Measurements from ENCODE around the gene ITGB1.
"Not testable (repeated sequence)": the region's sequence is repeated elsewhere in the genome, so short reads cannot be mapped to it uniquely, and the experiment has no call there.

Gene ITGB1

DNA sequence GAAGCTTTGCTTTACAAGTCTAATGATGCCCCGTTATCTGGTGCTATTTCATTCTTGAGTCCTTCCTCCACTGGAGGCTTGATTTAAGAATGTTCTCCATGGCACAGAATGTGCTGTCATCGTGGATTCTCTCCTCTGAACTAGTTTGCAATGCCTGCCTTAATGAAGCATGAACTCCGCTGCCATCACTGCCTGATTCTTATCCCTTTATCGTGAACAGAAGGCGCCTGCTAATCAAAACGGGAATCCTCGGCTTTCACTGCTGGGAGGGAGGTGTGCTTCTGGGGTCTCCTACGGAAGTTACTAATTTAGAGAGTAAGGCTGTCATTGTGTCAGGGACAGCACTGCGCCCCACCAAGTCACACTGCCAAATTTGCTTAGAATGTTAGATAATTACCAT is 56.2 kb downstream of the ITGB1 start:
- H3K4me3 Mint-ChIP-seq = no peak overlapping the region
- H3K4me1 Mint-ChIP-seq = no peaks in the 10 kb centered on the region
- H3K9me3 Mint-ChIP-seq = no peaks in the 10 kb centered on the region
- no peak overlapping the region for H3K27ac Mint-ChIP-seq
- no peak for ATAC-seq
- H3K27me3 Mint-ChIP-seq = no peaks in the 10 kb centered on the region
- DNase-seq = no peak

DNA sequence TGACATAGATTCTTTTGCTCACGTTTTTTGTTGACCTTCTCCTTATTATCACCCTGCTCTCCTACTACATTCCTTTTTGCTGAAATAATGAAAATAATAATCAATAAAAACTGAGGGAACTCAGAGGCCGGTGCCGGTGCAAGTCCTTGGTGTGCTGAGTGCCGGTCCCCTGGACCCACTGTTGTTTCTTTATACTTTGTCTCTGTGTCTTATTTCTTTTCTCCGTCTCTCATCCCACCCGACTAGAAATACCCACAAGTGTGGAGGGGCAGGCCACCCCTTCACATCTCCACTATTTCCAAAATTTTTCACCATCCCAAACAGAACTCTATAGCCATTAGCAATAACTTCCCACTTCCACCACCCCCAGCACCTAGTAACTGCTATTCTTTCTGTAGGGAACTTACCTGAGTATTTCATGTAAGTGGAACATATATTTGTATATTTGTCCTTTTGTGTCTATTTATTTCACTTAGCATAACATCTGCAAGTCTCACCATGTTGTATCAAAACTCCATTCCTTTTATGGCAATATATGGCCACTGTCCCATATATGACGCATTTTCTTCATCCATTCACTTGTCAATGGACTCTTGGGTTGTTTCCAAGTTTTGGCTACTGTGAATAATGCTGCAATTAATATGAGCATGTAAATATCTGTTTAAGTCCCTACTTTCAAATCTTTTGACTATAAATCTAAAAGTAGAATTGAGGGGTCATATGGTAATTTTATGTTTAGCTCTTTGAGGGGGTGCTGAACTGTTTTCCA is 62.6 kb downstream of the ITGB1 start:
- not testable (repeated sequence) for ATAC-seq, H3K4me3 Mint-ChIP-seq, H3K9me3 Mint-ChIP-seq, H3K27ac Mint-ChIP-seq, H3K4me1 Mint-ChIP-seq, H3K27me3 Mint-ChIP-seq, DNase-seq

DNA sequence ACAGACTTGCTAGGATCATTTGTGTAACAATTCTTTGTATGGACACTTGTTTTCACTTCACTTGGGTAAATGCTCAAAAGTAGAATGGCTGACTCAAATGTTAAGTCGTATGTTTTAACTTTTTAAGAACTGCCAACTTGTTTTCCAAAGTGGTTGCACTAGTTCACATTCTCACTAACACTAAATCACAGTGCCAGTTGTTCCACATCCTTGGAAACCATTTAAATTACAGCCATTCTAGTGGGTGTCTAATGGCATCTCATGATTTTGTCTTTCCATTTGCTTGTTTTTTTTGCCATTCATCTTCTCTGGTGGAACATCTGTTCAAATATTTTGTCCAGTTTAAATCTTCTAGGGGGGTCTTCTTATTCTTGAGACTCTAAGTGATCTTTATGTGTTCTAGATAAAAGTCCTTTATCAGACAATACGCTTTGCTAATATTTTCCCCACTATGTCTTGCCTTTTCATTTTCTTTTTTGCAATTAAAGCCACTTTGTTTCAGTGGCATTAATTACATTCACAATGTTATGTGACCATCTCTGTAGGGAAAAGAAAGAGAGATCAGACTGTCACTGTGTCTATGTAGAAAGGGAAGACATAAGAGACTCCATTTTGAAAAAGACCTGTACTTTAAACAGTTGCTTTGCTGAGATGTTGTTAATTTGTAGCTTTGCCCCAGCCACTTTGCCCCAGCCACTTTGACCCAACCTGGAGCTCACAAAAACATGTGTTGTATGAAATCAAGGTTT is 63.9 kb downstream of the ITGB1 start:
- DNase-seq (no peak), ATAC-seq (no peak)
- Mint-ChIP-seq H3K4me3 (no peak overlapping the region), H3K9me3 (no peaks in the 10 kb centered on the region), H3K27ac (no peak overlapping the region), H3K27me3 (no peaks in the 10 kb centered on the region), H3K4me1 (peaks cover 5% of the 10 kb centered on the region)

DNA sequence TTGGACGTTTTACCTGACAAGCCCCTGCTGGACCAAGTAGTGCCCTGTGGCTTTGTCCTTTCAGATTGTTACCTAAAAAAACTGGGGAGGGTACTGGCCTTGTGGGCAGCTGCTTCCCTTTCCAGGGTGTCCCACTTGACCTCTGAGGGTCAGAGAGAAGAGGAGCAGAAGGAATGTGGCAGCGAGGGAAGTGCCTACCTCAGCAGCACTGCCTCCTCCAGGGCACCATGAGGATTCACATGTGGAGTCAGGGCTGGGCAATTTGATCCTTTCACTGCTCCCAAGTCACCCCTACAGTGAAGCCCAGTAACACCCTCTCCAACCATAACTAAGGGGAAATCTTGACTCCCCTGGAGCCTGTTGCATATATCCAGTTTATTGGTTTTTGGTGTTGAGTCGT is 64.6 kb downstream of the ITGB1 start:
- Mint-ChIP-seq H3K4me3 (no peak overlapping the region), H3K9me3 (no peaks in the 10 kb centered on the region), H3K27ac (peak overlapping the region in 1 of 2 donors; percentile 61), H3K4me1 (peaks cover 5% of the 10 kb centered on the region), H3K27me3 (no peaks in the 10 kb centered on the region)
- no peak for ATAC-seq
- DNase-seq = no peak

DNA sequence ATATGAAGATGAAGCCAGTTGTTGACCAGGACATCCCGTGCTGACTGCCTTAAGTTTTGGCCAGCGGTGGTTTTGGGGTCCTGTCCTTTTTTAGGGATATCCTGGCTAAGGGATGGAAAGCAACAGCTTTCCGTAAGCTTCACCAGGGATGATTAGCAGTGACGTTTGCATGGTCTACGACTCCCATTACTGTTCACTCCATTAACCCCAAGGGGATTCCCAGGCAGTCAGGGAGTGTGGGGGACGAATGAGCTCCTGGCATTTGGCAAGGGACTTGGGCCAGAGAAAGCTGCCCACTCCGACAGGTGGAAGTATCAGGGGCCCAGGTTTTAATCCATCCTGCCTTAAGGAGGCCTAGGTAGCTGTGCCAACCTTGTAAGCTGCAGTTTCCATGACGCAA is 66.8 kb downstream of the ITGB1 start:
- Mint-ChIP-seq H3K27me3 (no peaks in the 10 kb centered on the region), H3K4me1 (peaks cover 5% of the 10 kb centered on the region), H3K27ac (no peak overlapping the region), H3K4me3 (no peak overlapping the region), H3K9me3 (no peaks in the 10 kb centered on the region)
- ATAC-seq (no peak), DNase-seq (no peak)

DNA sequence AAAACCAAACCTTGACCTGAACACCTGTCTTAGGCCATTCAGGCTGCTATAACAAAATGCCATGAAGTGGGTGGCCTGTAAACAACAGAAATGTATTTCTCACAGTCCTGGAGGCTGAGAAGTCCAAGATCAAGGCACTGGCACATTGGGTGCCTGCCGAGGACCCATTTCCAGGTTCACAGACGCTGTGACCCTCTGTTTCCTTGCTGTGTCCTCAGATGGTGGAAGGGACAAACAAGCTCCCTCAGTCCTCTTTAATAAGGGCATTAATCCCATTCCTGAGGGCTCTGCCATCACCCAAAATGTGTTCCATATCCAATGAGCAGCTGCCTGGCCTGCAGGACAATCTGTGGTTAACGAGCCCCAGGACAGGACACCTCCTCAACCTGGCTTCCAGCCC is 67.6 kb downstream of the ITGB1 start:
- peaks cover 5% of the 10 kb centered on the region for H3K4me1 Mint-ChIP-seq
- DNase-seq (no peak), ATAC-seq (no peak)
- H3K4me3 Mint-ChIP-seq = no peak overlapping the region
- H3K9me3 Mint-ChIP-seq = no peaks in the 10 kb centered on the region
- H3K27ac Mint-ChIP-seq = no peak overlapping the region
- H3K27me3 Mint-ChIP-seq = no peaks in the 10 kb centered on the region

DNA sequence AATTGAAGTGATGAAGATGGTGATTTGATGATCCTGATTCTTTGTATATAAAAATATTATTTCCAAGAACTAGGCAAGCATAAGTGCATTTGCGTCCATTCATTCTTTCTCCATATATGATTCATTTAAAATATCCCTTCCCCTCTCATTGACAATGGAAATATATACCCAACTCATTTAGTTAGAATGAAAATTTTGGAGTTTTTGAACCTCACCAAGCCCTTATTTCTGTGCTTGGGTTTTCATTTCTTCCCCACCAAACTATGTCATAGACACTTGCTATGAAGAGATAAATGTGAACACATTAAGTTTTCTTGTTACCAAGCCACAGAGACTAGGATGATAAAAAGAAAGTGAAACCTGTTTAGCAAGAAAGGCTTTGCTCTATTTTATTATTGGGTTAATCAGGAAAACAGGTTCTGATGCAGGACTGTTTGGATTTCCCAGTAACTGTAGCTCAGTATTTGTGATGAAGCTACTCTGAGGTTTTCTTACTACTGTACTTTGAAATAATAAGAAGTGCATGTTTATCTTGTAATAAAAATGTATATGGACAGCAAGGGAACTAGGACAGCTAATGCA is 68.3 kb downstream of the ITGB1 start:
- no peaks in the 10 kb centered on the region for H3K9me3 Mint-ChIP-seq
- no peak for ATAC-seq
- no peaks in the 10 kb centered on the region for H3K27me3 Mint-ChIP-seq
- H3K27ac Mint-ChIP-seq = peak overlapping the region; percentile 30 to 51
- DNase-seq = no peak
- peaks cover 5% of the 10 kb centered on the region for H3K4me1 Mint-ChIP-seq
- no peak overlapping the region for H3K4me3 Mint-ChIP-seq

DNA sequence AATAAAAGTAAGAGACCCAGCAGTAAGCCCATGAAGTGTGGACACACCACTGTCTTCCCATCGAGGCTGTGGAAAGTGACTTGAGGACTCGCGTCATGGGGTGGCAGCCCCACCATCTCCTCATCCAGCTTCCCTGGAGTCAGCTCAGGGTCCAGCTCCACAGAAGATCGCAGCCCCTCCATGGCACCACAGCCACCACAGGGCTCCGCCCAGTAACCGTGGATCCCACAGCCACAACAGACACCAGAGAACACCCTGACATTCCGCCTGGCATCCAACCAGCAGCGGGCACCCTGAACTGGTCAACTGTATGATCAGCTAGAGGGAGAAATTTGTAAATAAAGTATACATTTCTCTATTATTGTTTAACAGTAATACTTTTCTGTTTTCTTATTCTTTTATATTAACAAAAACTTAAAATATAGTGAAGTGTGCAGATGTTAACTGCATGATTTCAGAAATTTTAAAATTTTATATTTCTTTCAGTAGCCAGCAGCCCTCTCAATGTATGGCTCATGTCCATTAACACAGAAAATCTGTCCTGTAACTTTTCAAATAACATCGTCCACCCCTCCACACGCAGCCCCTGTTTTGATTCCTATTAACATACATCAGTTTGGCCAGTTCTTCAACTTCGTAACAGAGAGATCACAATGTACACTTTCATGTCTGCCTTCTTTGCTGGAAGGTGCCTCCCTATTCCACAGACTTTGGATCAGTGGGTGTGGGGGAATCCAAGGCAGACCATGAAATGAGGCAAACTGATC is 69.7 kb downstream of the ITGB1 start:
- Mint-ChIP-seq H3K27ac (no peak overlapping the region), H3K4me3 (no peak overlapping the region), H3K4me1 (peaks cover 5% of the 10 kb centered on the region), H3K27me3 (no peaks in the 10 kb centered on the region), H3K9me3 (no peaks in the 10 kb centered on the region)
- ATAC-seq (no peak), DNase-seq (no peak)

DNA sequence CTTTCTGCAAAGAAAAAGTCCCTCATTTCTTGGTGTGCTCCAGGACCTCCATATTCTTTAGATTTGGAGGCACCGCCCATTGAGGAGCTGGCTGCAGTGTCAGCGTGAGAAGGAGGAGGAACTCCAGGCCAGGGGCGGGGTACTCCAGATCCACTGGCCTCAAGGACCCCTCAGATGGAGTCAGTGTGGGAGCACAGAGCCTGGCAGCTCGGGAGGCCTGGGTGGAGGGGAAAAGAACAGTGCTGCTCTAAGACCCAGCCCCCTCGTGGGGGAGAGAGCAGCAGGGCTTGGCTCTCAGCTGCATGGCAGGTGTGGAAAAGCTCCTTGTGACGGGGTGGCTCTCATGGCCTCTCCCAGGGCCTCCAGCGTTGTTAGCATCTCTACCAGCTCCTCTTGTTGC is 70.5 kb downstream of the ITGB1 start:
- Mint-ChIP-seq H3K9me3 (no peaks in the 10 kb centered on the region), H3K4me1 (peaks cover 5% of the 10 kb centered on the region), H3K27me3 (no peaks in the 10 kb centered on the region), H3K4me3 (no peak overlapping the region), H3K27ac (no peak overlapping the region)
- DNase-seq = no peak
- ATAC-seq = peak; percentile 20

DNA sequence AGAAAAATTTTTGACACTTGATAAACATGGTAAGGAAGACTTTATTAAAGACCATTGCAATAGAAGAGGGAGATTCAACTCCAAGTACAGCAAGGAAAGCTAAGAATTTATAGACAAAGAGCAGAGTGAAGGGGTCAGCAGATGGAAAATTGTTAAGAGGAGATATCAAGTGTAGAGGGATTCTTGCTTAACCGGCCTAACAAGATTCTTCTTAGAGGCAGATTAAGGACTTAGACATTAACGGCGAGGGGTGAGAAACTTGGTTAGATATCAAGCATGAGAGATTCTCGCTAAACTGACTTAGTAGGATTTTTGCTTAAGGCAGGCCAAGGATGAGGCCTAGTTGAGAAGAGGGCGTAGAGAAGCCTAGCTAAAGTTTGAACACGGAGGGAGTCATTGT is 76.0 kb downstream of the ITGB1 start:
- Mint-ChIP-seq H3K27me3 (no peaks in the 10 kb centered on the region), H3K4me3 (no peak overlapping the region), H3K9me3 (no peaks in the 10 kb centered on the region), H3K4me1 (no peaks in the 10 kb centered on the region), H3K27ac (no peak overlapping the region)
- no peak for DNase-seq
- ATAC-seq = no peak

DNA sequence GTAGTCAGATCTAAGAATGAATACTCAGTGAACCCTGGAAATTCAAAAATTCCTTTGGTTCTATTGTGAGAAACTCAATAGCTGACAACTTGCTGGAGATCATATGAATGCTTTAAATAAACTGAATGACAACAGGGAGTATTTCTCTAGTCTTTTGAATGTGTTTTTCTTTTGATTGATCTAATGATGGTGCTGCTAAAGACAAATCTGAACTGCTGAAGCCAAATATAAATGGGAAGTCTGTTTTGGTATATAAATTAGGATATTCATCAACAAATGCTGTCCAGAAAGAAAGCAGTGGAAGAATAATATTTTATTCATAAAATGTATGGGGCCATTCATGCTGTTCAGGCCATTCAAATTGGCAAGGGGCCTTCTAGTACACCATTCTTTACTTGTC is 79.4 kb downstream of the ITGB1 start:
- Mint-ChIP-seq H3K4me3 (no peak overlapping the region), H3K4me1 (no peaks in the 10 kb centered on the region), H3K9me3 (peaks cover 0 to 5% of the 10 kb centered on the region in 2 donors), H3K27ac (no peak overlapping the region), H3K27me3 (no peaks in the 10 kb centered on the region)
- ATAC-seq = no peak
- no peak for DNase-seq

DNA sequence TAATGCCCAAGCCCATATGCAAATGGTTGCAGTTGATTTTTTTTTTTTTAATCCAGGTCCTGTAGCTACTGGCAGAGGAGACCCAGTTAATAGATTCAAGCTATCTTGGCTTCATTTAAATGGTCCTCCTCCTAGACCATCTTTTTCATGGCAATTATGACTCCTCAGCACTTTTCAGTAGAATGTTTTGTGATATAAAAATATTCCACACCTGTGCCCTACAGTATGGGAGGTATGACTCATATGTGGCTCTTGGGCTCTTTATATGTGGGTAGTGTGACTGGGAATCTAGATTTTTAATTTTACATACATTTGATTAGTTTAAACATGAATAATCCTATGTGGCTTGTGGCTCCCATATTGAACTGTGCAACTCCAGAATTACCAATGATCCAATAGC is 80.1 kb downstream of the ITGB1 start:
- H3K4me3 Mint-ChIP-seq = no peak overlapping the region
- ATAC-seq (no peak), DNase-seq (no peak)
- no peak overlapping the region for H3K27ac Mint-ChIP-seq
- peaks cover 6 to 11% of the 10 kb centered on the region in 2 donors for H3K9me3 Mint-ChIP-seq
- H3K4me1 Mint-ChIP-seq = no peaks in the 10 kb centered on the region
- no peaks in the 10 kb centered on the region for H3K27me3 Mint-ChIP-seq

DNA sequence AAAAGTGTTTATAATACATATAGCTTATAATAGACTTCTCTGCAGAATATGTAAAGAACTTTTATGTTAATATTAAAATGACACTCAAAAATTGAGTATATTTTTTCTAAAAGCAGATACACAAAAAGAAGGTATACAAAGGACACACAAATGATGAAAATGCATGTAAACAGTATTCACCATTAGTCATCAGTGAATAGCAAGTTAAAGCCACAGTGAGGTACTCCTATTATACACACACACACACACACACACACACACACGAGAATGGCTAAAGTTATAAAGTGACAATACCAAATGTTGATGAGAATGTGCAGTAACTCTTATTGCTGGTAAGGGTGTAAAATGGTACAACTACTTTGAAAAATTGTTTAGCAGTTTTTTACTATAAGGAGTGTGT is 92.9 kb downstream of the ITGB1 start:
- H3K27me3 Mint-ChIP-seq = no peaks in the 10 kb centered on the region
- no peak for DNase-seq
- H3K4me1 Mint-ChIP-seq = no peaks in the 10 kb centered on the region
- no peak overlapping the region for H3K4me3 Mint-ChIP-seq
- no peak overlapping the region for H3K27ac Mint-ChIP-seq
- peaks cover 0 to 2% of the 10 kb centered on the region in 2 donors for H3K9me3 Mint-ChIP-seq
- ATAC-seq = no peak

DNA sequence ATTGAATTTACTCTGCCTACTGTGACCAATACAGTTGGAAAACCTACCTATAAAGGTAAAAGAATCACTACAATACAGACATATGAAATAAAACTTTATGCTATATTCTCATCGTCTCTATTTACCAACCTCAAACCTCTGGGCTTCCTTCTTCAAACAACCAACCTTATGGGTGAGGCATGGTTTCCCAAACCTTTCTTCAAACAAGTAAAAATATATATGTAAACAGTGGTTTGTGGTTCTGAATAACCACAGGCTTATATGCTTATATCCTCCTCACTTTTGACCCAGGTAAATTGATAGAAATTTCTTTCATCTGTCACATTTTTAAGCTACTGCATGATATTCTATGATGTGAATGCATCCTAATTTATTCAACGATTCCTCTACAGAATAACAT is 103.6 kb downstream of the ITGB1 start:
- Mint-ChIP-seq H3K27ac (no peak overlapping the region), H3K4me1 (no peaks in the 10 kb centered on the region), H3K27me3 (no peaks in the 10 kb centered on the region), H3K9me3 (peaks cover 6 to 11% of the 10 kb centered on the region in 2 donors), H3K4me3 (no peak overlapping the region)
- ATAC-seq (no peak), DNase-seq (no peak)

DNA sequence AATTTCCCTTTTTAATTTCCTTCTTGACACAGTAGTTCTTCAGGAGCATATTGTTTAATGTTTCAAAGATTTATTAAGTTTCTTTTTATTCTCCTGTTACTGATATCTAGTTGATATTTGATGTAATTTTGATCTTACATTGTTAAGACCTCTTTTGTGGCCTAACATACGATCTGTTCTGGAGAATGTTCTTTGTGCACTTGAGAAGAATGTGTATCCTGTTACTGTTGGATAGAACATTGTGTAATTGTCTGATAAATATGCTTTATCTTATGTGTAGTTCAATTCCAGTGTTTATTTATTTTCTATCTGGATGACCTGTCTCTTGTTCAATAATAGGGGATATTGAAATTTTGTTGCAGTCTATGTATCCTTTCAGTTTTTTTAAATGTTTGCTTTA is 106.7 kb downstream of the ITGB1 start:
- ATAC-seq = no peak
- no peak overlapping the region for H3K27ac Mint-ChIP-seq
- no peaks in the 10 kb centered on the region for H3K27me3 Mint-ChIP-seq
- H3K4me1 Mint-ChIP-seq = no peaks in the 10 kb centered on the region
- no peak overlapping the region for H3K4me3 Mint-ChIP-seq
- no peaks in the 10 kb centered on the region for H3K9me3 Mint-ChIP-seq
- no peak for DNase-seq
